ENCODE data around the gene RAPGEF3. TPM values are rescaled to one million over a fixed set of nuclear protein-coding genes. Genes with fewer than 3 reads are reported as not detected.

The RAPGEF3 gene
- polyA plus RNA-seq, 3 donors: 0.08 to 2.5 (median 0.60) TPM

DNA sequence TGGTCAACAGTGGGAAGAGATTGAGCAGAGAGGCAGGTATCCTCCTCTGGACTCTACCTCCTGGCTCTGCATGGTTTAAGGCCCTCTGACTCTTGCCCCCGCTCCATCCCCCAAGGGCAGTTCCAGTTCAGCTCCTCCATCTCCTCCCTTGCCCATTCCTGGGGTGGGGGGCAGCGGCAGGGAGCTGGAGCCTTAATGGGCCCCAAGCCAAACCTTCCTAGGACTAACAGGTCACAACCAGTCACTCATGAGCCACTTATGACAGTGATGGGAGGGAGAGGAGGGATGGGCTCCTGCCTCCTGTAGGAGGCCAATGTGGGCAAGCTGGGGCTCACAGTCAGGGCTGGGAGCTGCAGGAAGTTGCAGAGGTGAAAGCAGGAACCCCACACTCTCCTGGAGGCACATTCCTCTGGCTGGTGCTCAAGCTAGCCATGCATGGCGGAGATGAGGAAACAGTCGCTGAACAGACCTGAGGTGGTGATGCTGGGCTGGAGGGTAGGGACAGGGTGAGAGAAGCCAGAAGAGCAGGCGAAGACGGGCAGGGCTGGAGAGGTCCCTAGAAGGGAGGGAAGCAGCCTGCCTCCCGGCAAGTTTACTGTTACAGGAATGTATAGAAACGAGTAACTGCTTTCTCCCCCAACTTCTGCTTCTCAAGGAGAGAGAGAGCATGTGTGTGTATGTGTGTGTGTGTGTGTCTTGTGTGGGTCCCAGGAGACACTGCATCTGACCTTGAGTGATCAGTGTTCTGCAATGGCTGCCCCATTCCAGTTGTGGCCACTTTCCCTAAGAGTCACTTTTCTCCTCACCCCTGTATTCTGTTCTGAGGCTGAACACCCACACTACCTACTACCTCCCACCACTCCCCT is 5.0 kb upstream of the RAPGEF3 start:
- Histone ChIP-seq H4K20me1 (ENCODE audit: insufficient read depth, low read length) (no peaks in the 10 kb centered on the region), H3K27me3 (ENCODE audit: control insufficient read depth in 2 of 2, insufficient read depth in 2 of 2, low read length in 2 of 2) (no peaks in the 10 kb centered on the region), H3K79me2 (ENCODE audit: insufficient read depth, low read length) (no peaks in the 10 kb centered on the region), H3K4me1 (ENCODE audit: control insufficient read depth in 1 of 2, insufficient read depth in 2 of 2, low read length in 2 of 2) (peaks cover 15 to 26% of the 10 kb centered on the region in 2 donors), H3K27ac (ENCODE audit: low read depth in 1 of 2, low read length in 2 of 2) (no peak overlapping the region), H2AFZ (ENCODE audit: insufficient read depth, low read depth, low read length, poor library complexity, severe bottlenecking) (no peak overlapping the region), H3K9me3 (replicated peaks in 1 of 2; ENCODE audit: control insufficient read depth in 1 of 2, insufficient read depth in 1 of 2, low read length in 2 of 2) (no peaks in the 10 kb centered on the region), H3K36me3 (replicated peaks in 1 of 2; ENCODE audit: control insufficient read depth in 1 of 2, insufficient read depth in 2 of 2, low read length in 2 of 2) (no peaks in the 10 kb centered on the region), H3K9ac (ENCODE audit: insufficient read depth, low read length, poor library complexity, severe bottlenecking) (no peak overlapping the region), H3K4me3 (replicated peaks in 1 of 3; ENCODE audit: low read depth in 2 of 3, low read length in 3 of 3) (no peak overlapping the region), H3K4me2 (replicated peaks; ENCODE audit: extremely low read depth, low read length, poor library complexity, severe bottlenecking) (no peak overlapping the region)
- TF ChIP-seq, protein P1, sequence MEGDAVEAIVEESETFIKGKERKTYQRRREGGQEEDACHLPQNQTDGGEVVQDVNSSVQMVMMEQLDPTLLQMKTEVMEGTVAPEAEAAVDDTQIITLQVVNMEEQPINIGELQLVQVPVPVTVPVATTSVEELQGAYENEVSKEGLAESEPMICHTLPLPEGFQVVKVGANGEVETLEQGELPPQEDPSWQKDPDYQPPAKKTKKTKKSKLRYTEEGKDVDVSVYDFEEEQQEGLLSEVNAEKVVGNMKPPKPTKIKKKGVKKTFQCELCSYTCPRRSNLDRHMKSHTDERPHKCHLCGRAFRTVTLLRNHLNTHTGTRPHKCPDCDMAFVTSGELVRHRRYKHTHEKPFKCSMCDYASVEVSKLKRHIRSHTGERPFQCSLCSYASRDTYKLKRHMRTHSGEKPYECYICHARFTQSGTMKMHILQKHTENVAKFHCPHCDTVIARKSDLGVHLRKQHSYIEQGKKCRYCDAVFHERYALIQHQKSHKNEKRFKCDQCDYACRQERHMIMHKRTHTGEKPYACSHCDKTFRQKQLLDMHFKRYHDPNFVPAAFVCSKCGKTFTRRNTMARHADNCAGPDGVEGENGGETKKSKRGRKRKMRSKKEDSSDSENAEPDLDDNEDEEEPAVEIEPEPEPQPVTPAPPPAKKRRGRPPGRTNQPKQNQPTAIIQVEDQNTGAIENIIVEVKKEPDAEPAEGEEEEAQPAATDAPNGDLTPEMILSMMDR (IDR thresholded peaks at IDR 0.05): no peak
- peak in 2 of 3 donors; percentile 5 to 30 for DNase-seq
- peaks cover 18% of the 10 kb centered on the region for H3K4me1 Mint-ChIP-seq
- WGBS (ENCODE audit: insufficient coverage): 52% methylated on average over 4 of the region's 8 CpGs
- H3K4me3 Mint-ChIP-seq: peak overlapping the region in 1 of 2 donors; percentile 49
- H3K36me3 Mint-ChIP-seq: no peaks in the 10 kb centered on the region
- peaks cover 7 to 13% (median 8%) of the 10 kb centered on the region in 3 donors for H3K27me3 Mint-ChIP-seq (ENCODE audit: low read depth in 3 of 3)
- intact Hi-C loops (cut with micrococcal nuclease): no loop called here
- no peaks in the 10 kb centered on the region for H3K9me3 Mint-ChIP-seq
- peak overlapping the region in 4 of 7 donors; percentile 31 to 59 (median 40) for H3K27ac Mint-ChIP-seq

GRCh38 chr12:47762850-47763465 is 4.3 kb upstream of the RAPGEF3 start:
- intact Hi-C loops (cut with micrococcal nuclease): no loop called here
- peaks cover 24% of the 10 kb centered on the region for H3K4me1 Mint-ChIP-seq
- peaks cover 23 to 33% of the 10 kb centered on the region in 2 donors for H3K4me1 ChIP-seq (ENCODE audit: control insufficient read depth in 1 of 2, insufficient read depth in 2 of 2, low read length in 2 of 2)
- H3K36me3 ChIP-seq (replicated peaks in 1 of 2; ENCODE audit: control insufficient read depth in 1 of 2, insufficient read depth in 2 of 2, low read length in 2 of 2): no peaks in the 10 kb centered on the region
- no peaks in the 10 kb centered on the region for H3K79me2 ChIP-seq (ENCODE audit: insufficient read depth, low read length)
- TF ChIP-seq, protein P1 (IDR thresholded peaks at IDR 0.05): no peak
- no peak overlapping the region for H3K9ac ChIP-seq (ENCODE audit: insufficient read depth, low read length, poor library complexity, severe bottlenecking)
- DNase-seq: no peak
- H3K4me2 ChIP-seq (replicated peaks; ENCODE audit: extremely low read depth, low read length, poor library complexity, severe bottlenecking): no peak overlapping the region
- H3K36me3 Mint-ChIP-seq: no peaks in the 10 kb centered on the region
- H3K9me3 ChIP-seq (replicated peaks in 1 of 2; ENCODE audit: control insufficient read depth in 1 of 2, insufficient read depth in 1 of 2, low read length in 2 of 2): no peaks in the 10 kb centered on the region
- H3K4me3 Mint-ChIP-seq: no peak overlapping the region
- no peak overlapping the region for H2AFZ ChIP-seq (ENCODE audit: insufficient read depth, low read depth, low read length, poor library complexity, severe bottlenecking)
- peaks cover 10 to 13% (median 11%) of the 10 kb centered on the region in 3 donors for H3K27me3 Mint-ChIP-seq (ENCODE audit: low read depth in 3 of 3)
- no peak overlapping the region for H3K27ac ChIP-seq (ENCODE audit: low read depth in 1 of 2, low read length in 2 of 2)
- H3K4me3 ChIP-seq (replicated peaks in 1 of 3; ENCODE audit: low read depth in 2 of 3, low read length in 3 of 3): no peak overlapping the region
- no peaks in the 10 kb centered on the region for H4K20me1 ChIP-seq (ENCODE audit: insufficient read depth, low read length)
- no peaks in the 10 kb centered on the region for H3K27me3 ChIP-seq (ENCODE audit: control insufficient read depth in 2 of 2, insufficient read depth in 2 of 2, low read length in 2 of 2)
- no peaks in the 10 kb centered on the region for H3K9me3 Mint-ChIP-seq
- WGBS (ENCODE audit: insufficient coverage): no CpG with 5 or more reads among the region's 3 CpGs
- H3K27ac Mint-ChIP-seq: no peak overlapping the region
